Measurements from ENCODE around the gene COL4A1.

The COL4A1 gene

GRCh38 chr13:110261166-110262081, 45.5 kb downstream of the COL4A1 start:
- H3K27me3 ChIP-seq (ENCODE audit: control insufficient read depth in 1 of 2, insufficient read depth in 2 of 2, low read length in 2 of 2), result no peaks in the 10 kb centered on the region
- peaks cover 16 to 21% of the 10 kb centered on the region in 2 donors for H3K4me1 ChIP-seq (ENCODE audit: control insufficient read depth in 1 of 2, insufficient read depth in 2 of 2, low read length in 2 of 2)
- peak overlapping the region; percentile 42 for H3K27ac ChIP-seq (ENCODE audit: low read depth, low read length)
- no peak overlapping the region for H3K4me3 ChIP-seq (ENCODE audit: low read depth in 1 of 2, low read length in 2 of 2)
- no peak overlapping the region for H3K9ac ChIP-seq (ENCODE audit: low read depth in 1 of 2, low read length in 2 of 2)
- no peaks in the 10 kb centered on the region for H3K9me3 ChIP-seq (ENCODE audit: control insufficient read depth in 1 of 2, low read length in 2 of 2)
- no peaks in the 10 kb centered on the region for H3K36me3 ChIP-seq (ENCODE audit: control insufficient read depth in 1 of 2, insufficient read depth in 2 of 2, low read length in 2 of 2)

DNA sequence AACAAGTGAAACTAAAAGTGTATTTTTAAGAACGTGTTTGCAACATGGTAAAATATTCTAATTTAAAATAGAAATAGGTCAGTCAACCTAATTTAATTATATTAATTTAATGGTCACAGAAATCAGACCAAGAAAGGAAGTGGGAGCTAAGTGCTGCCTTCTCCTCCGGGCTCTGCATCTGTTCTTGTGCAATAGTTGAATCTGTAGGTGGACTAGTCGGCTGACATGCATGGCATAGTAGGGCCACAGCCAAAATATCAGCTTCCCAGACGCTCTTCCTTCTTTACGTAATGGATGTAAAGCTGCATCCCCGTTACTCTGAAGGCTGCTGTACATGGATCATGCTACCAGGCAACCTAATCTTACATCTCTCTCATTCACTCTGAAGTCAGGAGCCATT, 47.3 kb downstream of the COL4A1 start:
- no peaks in the 10 kb centered on the region for H3K27me3 ChIP-seq (ENCODE audit: control insufficient read depth in 1 of 2, insufficient read depth in 2 of 2, low read length in 2 of 2)
- no peaks in the 10 kb centered on the region for H3K9me3 ChIP-seq (ENCODE audit: control insufficient read depth in 1 of 2, low read length in 2 of 2)
- H3K9ac ChIP-seq (ENCODE audit: low read depth in 1 of 2, low read length in 2 of 2), result no peak overlapping the region
- H3K4me3 ChIP-seq (ENCODE audit: low read depth in 1 of 2, low read length in 2 of 2), result no peak overlapping the region
- H3K4me1 ChIP-seq (ENCODE audit: control insufficient read depth in 1 of 2, insufficient read depth in 2 of 2, low read length in 2 of 2), result peaks cover 19 to 24% of the 10 kb centered on the region in 2 donors
- H3K27ac ChIP-seq (ENCODE audit: low read depth, low read length), result no peak overlapping the region
- H3K36me3 ChIP-seq (ENCODE audit: control insufficient read depth in 1 of 2, insufficient read depth in 2 of 2, low read length in 2 of 2), result no peaks in the 10 kb centered on the region

- Histone ChIP-seq H3K9ac (ENCODE audit: low read depth in 1 of 2, low read length in 2 of 2) (no peak overlapping the region), H3K4me3 (ENCODE audit: low read depth in 1 of 2, low read length in 2 of 2) (no peak overlapping the region), H3K27me3 (ENCODE audit: control insufficient read depth in 1 of 2, insufficient read depth in 2 of 2, low read length in 2 of 2) (no peaks in the 10 kb centered on the region), H3K9me3 (ENCODE audit: control insufficient read depth in 1 of 2, low read length in 2 of 2) (no peaks in the 10 kb centered on the region), H3K4me1 (ENCODE audit: control insufficient read depth in 1 of 2, insufficient read depth in 2 of 2, low read length in 2 of 2) (peaks cover 19 to 24% of the 10 kb centered on the region in 2 donors), H3K36me3 (ENCODE audit: control insufficient read depth in 1 of 2, insufficient read depth in 2 of 2, low read length in 2 of 2) (no peaks in the 10 kb centered on the region), H3K27ac (ENCODE audit: low read depth, low read length) (peak overlapping the region; percentile 20)
These were observed 47.9 kb downstream of the COL4A1 start for GRCh38 chr13:110258876-110259631.

DNA sequence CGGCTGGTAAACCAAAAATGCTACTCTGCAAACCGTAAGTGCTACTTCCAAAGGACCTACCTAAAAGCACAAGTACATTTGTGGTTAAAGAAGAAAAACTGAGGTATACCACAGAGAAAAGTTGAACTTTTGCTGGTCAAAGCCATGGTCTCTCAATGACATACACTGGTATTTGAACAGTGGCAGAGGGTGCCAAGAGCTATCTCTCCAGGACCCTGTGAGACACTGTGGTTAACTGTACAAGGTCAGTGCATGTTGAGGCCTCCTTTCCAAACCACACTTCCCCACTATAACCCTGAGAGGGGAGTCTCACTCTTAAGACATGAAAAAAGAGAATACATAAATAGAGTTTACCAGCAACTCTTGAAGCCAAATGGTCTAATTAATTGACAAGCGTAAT, 49.5 kb downstream of the COL4A1 start:
- H3K27me3 ChIP-seq (ENCODE audit: control insufficient read depth in 1 of 2, insufficient read depth in 2 of 2, low read length in 2 of 2), result no peaks in the 10 kb centered on the region
- H3K36me3 ChIP-seq (ENCODE audit: control insufficient read depth in 1 of 2, insufficient read depth in 2 of 2, low read length in 2 of 2), result no peaks in the 10 kb centered on the region
- no peak overlapping the region for H3K9ac ChIP-seq (ENCODE audit: low read depth in 1 of 2, low read length in 2 of 2)
- H3K9me3 ChIP-seq (ENCODE audit: control insufficient read depth in 1 of 2, low read length in 2 of 2), result no peaks in the 10 kb centered on the region
- peaks cover 11 to 15% of the 10 kb centered on the region in 2 donors for H3K4me1 ChIP-seq (ENCODE audit: control insufficient read depth in 1 of 2, insufficient read depth in 2 of 2, low read length in 2 of 2)
- H3K4me3 ChIP-seq (ENCODE audit: low read depth in 1 of 2, low read length in 2 of 2), result no peak overlapping the region
- H3K27ac ChIP-seq (ENCODE audit: low read depth, low read length), result peak overlapping the region; percentile 22

- Histone ChIP-seq H3K4me3 (ENCODE audit: low read depth in 1 of 2, low read length in 2 of 2) (no peak overlapping the region), H3K4me1 (ENCODE audit: control insufficient read depth in 1 of 2, insufficient read depth in 2 of 2, low read length in 2 of 2) (peaks cover 5 to 7% of the 10 kb centered on the region in 2 donors), H3K27ac (ENCODE audit: low read depth, low read length) (peak overlapping the region; percentile 39), H3K36me3 (ENCODE audit: control insufficient read depth in 1 of 2, insufficient read depth in 2 of 2, low read length in 2 of 2) (no peaks in the 10 kb centered on the region), H3K9me3 (ENCODE audit: control insufficient read depth in 1 of 2, low read length in 2 of 2) (no peaks in the 10 kb centered on the region), H3K9ac (ENCODE audit: low read depth in 1 of 2, low read length in 2 of 2) (no peak overlapping the region), H3K27me3 (ENCODE audit: control insufficient read depth in 1 of 2, insufficient read depth in 2 of 2, low read length in 2 of 2) (no peaks in the 10 kb centered on the region)
These were observed 50.6 kb downstream of the COL4A1 start for GRCh38 chr13:110256126-110256905.

DNA sequence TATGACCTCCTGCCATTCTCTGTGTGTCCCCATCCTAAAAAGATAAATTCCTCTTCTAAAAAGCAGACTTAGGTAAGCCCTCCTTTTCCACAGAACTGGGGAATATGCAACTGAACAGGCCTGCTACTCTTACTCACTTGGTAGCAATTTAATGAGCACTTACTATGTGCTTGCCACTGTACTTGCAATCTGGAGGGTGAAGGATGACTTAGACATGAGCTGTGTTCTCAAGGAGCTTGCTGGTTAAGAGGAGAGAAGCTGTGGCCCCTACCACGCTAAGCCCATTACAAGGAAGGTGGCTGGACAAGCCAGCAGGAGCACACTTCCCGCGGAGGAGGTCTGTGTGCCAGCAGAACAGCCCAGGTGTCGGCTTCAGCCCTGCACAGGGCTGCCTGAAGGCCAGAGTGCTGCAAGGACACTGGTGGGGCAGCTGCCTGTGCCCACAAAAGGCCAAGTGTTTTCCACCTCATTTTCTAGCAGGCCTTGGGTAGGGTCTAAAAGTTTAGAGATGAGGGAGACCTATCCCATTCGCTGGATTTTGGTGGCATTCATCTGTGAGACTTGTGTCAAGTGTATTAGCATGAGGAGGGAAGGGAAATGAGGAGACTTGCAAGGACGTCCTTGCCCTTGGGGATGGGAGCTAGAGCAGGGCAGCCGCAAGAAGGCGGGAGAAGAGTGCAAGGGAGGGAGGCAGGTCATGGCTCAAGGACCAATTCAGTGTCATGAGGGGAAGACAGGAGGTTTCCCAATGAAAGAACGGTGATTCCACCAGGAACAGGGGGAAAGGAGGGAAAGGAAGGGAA, 52.0 kb downstream of the COL4A1 start:
- Histone ChIP-seq H3K9me3 (ENCODE audit: control insufficient read depth in 1 of 2, low read length in 2 of 2) (no peaks in the 10 kb centered on the region), H3K27ac (ENCODE audit: low read depth, low read length) (peak overlapping the region; percentile 62), H3K36me3 (ENCODE audit: control insufficient read depth in 1 of 2, insufficient read depth in 2 of 2, low read length in 2 of 2) (no peaks in the 10 kb centered on the region), H3K4me1 (ENCODE audit: control insufficient read depth in 1 of 2, insufficient read depth in 2 of 2, low read length in 2 of 2) (peaks cover 5 to 15% of the 10 kb centered on the region in 2 donors), H3K27me3 (ENCODE audit: control insufficient read depth in 1 of 2, insufficient read depth in 2 of 2, low read length in 2 of 2) (no peaks in the 10 kb centered on the region), H3K4me3 (ENCODE audit: low read depth in 1 of 2, low read length in 2 of 2) (no peak overlapping the region), H3K9ac (ENCODE audit: low read depth in 1 of 2, low read length in 2 of 2) (no peak overlapping the region)

- H3K4me1 ChIP-seq (ENCODE audit: control insufficient read depth in 1 of 2, insufficient read depth in 2 of 2, low read length in 2 of 2), result peaks cover 5 to 15% of the 10 kb centered on the region in 2 donors
- no peak overlapping the region for H3K9ac ChIP-seq (ENCODE audit: low read depth in 1 of 2, low read length in 2 of 2)
- no peaks in the 10 kb centered on the region for H3K9me3 ChIP-seq (ENCODE audit: control insufficient read depth in 1 of 2, low read length in 2 of 2)
- no peak overlapping the region for H3K4me3 ChIP-seq (ENCODE audit: low read depth in 1 of 2, low read length in 2 of 2)
- no peaks in the 10 kb centered on the region for H3K27me3 ChIP-seq (ENCODE audit: control insufficient read depth in 1 of 2, insufficient read depth in 2 of 2, low read length in 2 of 2)
- no peaks in the 10 kb centered on the region for H3K36me3 ChIP-seq (ENCODE audit: control insufficient read depth in 1 of 2, insufficient read depth in 2 of 2, low read length in 2 of 2)
- H3K27ac ChIP-seq (ENCODE audit: low read depth, low read length), result no peak overlapping the region
These were observed 52.7 kb downstream of the COL4A1 start for GRCh38 chr13:110254151-110254679.

- Histone ChIP-seq H3K4me1 (ENCODE audit: control insufficient read depth in 1 of 2, insufficient read depth in 2 of 2, low read length in 2 of 2) (peaks cover 2 to 12% of the 10 kb centered on the region in 2 donors), H3K9ac (ENCODE audit: low read depth in 1 of 2, low read length in 2 of 2) (no peak overlapping the region), H3K4me3 (ENCODE audit: low read depth in 1 of 2, low read length in 2 of 2) (no peak overlapping the region), H3K27me3 (ENCODE audit: control insufficient read depth in 1 of 2, insufficient read depth in 2 of 2, low read length in 2 of 2) (no peaks in the 10 kb centered on the region), H3K9me3 (ENCODE audit: control insufficient read depth in 1 of 2, low read length in 2 of 2) (no peaks in the 10 kb centered on the region), H3K36me3 (ENCODE audit: control insufficient read depth in 1 of 2, insufficient read depth in 2 of 2, low read length in 2 of 2) (no peaks in the 10 kb centered on the region), H3K27ac (ENCODE audit: low read depth, low read length) (peak overlapping the region; percentile 55)
These were observed 55.7 kb downstream of the COL4A1 start for GRCh38 chr13:110251193-110251819.

Data from duodenal mucosa (tissue), 2 donors.